ENCODE data around the gene HOMER3.
A peak's percentile ranks its signal among the peaks of the same experiment; 100 is the strongest.

HOMER3 gene

GRCh38 chr19:18901491-18901890 is 39.5 kb downstream of the HOMER3 start:
- no peak for DNase-seq (ENCODE audit: low spot score)
- TF ChIP-seq, protein P1, sequence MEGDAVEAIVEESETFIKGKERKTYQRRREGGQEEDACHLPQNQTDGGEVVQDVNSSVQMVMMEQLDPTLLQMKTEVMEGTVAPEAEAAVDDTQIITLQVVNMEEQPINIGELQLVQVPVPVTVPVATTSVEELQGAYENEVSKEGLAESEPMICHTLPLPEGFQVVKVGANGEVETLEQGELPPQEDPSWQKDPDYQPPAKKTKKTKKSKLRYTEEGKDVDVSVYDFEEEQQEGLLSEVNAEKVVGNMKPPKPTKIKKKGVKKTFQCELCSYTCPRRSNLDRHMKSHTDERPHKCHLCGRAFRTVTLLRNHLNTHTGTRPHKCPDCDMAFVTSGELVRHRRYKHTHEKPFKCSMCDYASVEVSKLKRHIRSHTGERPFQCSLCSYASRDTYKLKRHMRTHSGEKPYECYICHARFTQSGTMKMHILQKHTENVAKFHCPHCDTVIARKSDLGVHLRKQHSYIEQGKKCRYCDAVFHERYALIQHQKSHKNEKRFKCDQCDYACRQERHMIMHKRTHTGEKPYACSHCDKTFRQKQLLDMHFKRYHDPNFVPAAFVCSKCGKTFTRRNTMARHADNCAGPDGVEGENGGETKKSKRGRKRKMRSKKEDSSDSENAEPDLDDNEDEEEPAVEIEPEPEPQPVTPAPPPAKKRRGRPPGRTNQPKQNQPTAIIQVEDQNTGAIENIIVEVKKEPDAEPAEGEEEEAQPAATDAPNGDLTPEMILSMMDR (IDR thresholded peaks at IDR 0.05), result no peak
- Histone ChIP-seq H3K27ac (no peak overlapping the region), H3K4me3 (no peak overlapping the region)

- Histone ChIP-seq H3K27ac (no peak overlapping the region), H3K4me3 (no peak overlapping the region)
- TF ChIP-seq, protein P1 (IDR thresholded peaks at IDR 0.05), result no peak
- no peak for DNase-seq (ENCODE audit: low spot score)
Measured at GRCh38 chr19:18900700-18901481, 40.1 kb downstream of the HOMER3 start.

- Histone ChIP-seq H3K27ac (no peak overlapping the region), H3K4me3 (no peak overlapping the region)
- DNase-seq (ENCODE audit: low spot score), result no peak
- TF ChIP-seq, protein P1 (IDR thresholded peaks at IDR 0.05), result no peak
Measured at GRCh38 chr19:18899624-18900560, 41.1 kb downstream of the HOMER3 start.

DNA sequence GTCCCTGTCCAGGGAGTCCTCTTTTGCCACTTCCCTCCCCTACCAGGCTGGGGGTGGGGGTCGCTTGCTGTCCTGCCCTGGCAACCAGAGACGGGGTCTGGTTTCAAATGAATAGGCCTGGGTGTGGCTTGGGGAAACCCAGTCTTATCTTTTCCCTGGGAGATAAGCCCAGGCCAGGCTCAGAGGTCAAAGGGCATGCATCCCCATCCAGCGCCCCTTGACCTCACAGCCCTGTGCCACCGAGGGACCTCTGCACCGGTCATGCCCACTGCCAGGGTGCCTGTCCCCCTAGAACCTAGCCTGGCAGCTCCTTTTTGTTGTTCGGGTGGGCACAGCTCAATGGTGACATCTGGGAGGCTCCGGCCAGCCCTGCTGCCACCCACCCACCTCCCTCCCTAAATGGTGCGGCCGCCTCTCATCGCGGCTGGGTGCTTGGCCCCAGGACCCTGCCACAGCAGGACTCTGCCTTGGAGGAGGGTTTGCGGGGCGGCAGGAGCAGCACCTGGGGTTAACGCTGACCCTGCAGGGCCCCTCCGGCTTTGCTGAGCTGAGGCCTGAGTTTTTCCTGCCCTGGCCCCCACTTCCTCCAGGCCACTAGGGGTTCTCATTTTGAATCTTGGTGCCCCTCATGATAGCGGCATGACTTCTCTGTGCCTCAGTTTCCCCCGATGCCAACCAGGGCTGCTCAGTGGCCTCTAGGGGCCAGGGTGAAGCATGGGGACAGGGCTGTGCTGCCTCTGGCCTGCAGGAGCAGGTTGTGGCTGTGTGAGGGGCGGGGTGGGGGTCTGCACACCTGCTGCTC is 42.2 kb downstream of the HOMER3 start:
- TF ChIP-seq, protein P1 (IDR thresholded peaks at IDR 0.05), result no peak
- DNase-seq (ENCODE audit: low spot score), result no peak
- H3K27ac ChIP-seq, result peak overlapping the region in 1 of 2 donors; percentile 28
- no peak overlapping the region for H3K4me3 ChIP-seq

GRCh38 chr19:18898081-18898606 is 42.9 kb downstream of the HOMER3 start:
- Histone ChIP-seq H3K27ac (peak overlapping the region in 1 of 2 donors; percentile 28), H3K4me3 (no peak overlapping the region)
- no peak for DNase-seq (ENCODE audit: low spot score)
- TF ChIP-seq, protein P1 (IDR thresholded peaks at IDR 0.05), result no peak
